ENCODE data around the gene SIM1. TPM values are rescaled to one million over a fixed set of nuclear protein-coding genes. Genes with fewer than 3 reads are reported as not detected.

Gene SIM1
- polyA plus RNA-seq, 4 donors = 0.38 TPM; not detected in 3

DNA sequence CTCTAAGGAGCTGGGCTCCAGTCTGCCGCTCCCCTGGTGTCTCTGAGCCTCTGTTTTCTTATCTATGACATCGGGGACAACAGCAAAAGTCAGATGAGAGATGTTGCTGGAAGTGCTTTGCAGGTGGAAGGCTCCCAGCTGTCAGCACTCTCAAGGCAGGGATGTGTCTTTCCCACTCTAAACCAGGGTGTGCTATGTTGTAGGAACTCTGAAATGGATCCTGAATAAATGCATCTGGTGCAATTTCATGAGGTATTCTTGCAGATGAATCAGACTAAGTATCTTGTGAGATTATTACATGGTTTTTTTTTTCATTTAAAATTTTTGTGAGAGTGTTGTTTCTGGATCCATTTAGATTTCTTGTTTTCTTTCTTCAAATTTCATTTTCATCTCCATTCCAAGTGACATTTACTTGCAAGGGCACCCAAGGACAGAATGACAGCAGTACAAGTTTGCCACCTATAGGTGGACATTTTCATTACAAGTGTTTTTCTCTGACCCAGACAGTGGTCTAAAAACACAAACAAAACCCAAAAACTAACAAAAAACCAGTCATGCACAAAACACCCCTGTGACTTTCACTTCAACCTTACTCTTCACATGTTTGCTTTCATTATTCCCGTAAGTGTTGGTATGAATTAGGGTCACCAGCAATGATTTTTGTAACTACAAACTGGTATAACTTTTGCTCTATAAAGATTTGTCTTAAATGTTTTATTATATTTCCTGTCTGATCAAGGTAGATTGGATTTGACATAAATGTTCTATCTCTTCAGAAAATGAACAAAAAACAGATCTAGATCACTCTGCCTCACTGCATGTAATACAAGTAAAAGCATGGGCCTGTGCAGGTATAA is 14.7 kb upstream of the SIM1 start:
- no peak overlapping the region for H3K27ac ChIP-seq (ENCODE audit: low read depth in 1 of 3, low read length in 2 of 3)
- peak; percentile 26 to 43 for DNase-seq
- no peak for FAIRE-seq
- peaks cover 0 to 8% (median 5%) of the 10 kb centered on the region in 3 donors for H3K27me3 ChIP-seq (ENCODE audit: control insufficient read depth in 3 of 3, insufficient read depth in 3 of 3, low read length in 3 of 3)
- H3K4me1 ChIP-seq (ENCODE audit: control insufficient read depth in 3 of 3, insufficient read depth in 2 of 3, low read depth in 1 of 3, low read length in 2 of 3) = no peaks in the 10 kb centered on the region
- no peak overlapping the region for H3K4me3 ChIP-seq (ENCODE audit: low read depth in 1 of 3, low read length in 3 of 3)
- H3K36me3 ChIP-seq (ENCODE audit: control insufficient read depth in 3 of 3, insufficient read depth in 2 of 3, low read depth in 1 of 3, low read length in 3 of 3) = no peaks in the 10 kb centered on the region
- WGBS, 3 donors = 52 to 73% (median 55%) methylated on average over 3 of the region's 3 CpGs
- H3K9me3 ChIP-seq (ENCODE audit: control insufficient read depth in 2 of 2, insufficient read depth in 1 of 2, low read depth in 1 of 2, low read length in 1 of 2) = no peaks in the 10 kb centered on the region

DNA sequence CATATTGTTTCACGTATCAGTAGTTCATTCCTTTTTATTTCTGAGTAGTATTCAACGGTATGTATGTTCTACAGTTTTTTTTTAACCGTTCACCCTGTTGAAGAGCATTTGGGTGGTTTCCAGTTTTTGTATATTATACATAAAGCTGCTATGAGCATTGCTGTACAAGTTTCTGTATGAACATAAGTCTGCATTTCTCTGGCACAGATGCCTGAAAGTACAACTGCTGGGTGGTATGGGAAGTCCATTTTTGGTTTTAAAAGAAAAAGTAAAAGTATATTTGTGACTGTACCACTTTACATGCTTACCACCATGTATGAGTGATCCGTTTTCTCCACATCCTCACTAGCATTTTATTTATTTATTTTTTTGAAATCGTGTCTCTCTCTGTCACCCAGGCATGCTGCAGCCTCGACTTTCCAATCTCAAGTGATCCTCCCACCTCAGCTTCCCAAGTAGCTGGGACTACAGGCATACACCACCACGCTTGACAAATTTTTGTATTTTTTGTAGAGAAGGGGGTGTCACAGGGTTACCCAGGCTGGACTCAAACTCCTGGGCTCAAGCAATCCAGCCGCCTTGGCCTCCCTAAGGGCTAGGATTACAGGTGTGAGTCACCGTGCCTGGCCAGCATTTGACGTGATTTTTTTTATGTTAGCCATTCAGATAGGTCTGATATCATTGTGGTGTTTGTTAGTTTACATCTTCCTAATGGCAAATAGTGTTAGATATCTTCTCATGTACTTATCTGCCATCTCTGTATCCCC is 11.0 kb upstream of the SIM1 start:
- WGBS, 3 donors = 49 to 71% (median 58%) methylated on average over 10 of the region's 10 CpGs
- FAIRE-seq (no peak), DNase-seq (no peak)
- Histone ChIP-seq H3K4me3 (ENCODE audit: low read depth in 1 of 3, low read length in 3 of 3) (no peak overlapping the region), H3K27me3 (ENCODE audit: control insufficient read depth in 3 of 3, insufficient read depth in 3 of 3, low read length in 3 of 3) (peaks cover 0 to 32% (median 8%) of the 10 kb centered on the region in 3 donors), H3K9me3 (ENCODE audit: control insufficient read depth in 2 of 2, insufficient read depth in 1 of 2, low read depth in 1 of 2, low read length in 1 of 2) (no peaks in the 10 kb centered on the region), H3K27ac (ENCODE audit: low read depth in 1 of 3, low read length in 2 of 3) (no peak overlapping the region), H3K4me1 (ENCODE audit: control insufficient read depth in 3 of 3, insufficient read depth in 2 of 3, low read depth in 1 of 3, low read length in 2 of 3) (no peaks in the 10 kb centered on the region), H3K36me3 (ENCODE audit: control insufficient read depth in 3 of 3, insufficient read depth in 2 of 3, low read depth in 1 of 3, low read length in 3 of 3) (no peaks in the 10 kb centered on the region)

DNA sequence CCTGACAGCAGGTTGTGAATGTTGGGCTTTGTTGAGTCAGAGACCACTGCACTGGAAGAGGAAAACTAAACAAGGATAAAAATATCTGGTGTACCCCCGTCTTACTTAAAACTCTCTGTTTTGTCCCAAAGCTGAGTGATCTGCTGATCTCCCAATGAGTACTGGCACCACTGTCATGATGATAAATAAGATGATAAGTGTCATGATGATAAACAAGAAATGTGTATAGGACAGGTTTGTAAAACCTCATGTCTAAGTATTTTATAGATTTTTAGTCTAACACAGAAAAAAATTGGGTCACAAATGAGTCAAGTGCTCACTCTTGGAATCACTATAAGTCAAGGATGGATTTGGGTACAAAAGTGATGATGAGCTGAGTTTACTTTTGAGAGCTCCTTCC is 8.5 kb upstream of the SIM1 start:
- Histone ChIP-seq H3K4me3 (ENCODE audit: low read depth in 1 of 3, low read length in 3 of 3) (no peak overlapping the region), H3K4me1 (ENCODE audit: control insufficient read depth in 3 of 3, insufficient read depth in 2 of 3, low read depth in 1 of 3, low read length in 2 of 3) (no peaks in the 10 kb centered on the region), H3K9me3 (ENCODE audit: control insufficient read depth in 2 of 2, insufficient read depth in 1 of 2, low read depth in 1 of 2, low read length in 1 of 2) (no peaks in the 10 kb centered on the region), H3K27ac (ENCODE audit: low read depth in 1 of 3, low read length in 2 of 3) (no peak overlapping the region), H3K36me3 (ENCODE audit: control insufficient read depth in 3 of 3, insufficient read depth in 2 of 3, low read depth in 1 of 3, low read length in 3 of 3) (no peaks in the 10 kb centered on the region), H3K27me3 (ENCODE audit: control insufficient read depth in 3 of 3, insufficient read depth in 3 of 3, low read length in 3 of 3) (peaks cover 5 to 57% (median 26%) of the 10 kb centered on the region in 3 donors)
- FAIRE-seq = no peak
- 50 to 57% (median 56%) methylated on average over 1 of the region's 1 CpG for WGBS, 3 donors
- DNase-seq = no peak

DNA sequence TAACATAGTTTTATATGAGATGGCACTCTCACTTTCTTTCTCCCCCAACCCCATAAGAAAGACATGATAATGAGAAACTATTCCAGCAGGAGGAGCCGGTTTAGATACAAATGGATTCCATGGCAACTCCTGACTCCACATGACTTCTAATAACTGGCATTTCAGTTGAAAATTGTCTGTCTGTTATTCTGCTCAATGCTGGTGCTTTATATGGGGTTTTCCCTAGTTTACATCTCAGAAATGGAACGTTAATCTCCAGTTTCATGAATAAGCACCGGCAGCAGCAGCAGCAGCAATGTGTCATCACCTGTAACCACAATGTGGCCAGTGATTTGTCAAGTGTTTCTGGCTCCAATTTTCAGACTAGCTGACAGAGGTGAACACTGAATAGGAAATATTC is 8.0 kb upstream of the SIM1 start:
- DNase-seq (no peak), FAIRE-seq (no peak)
- no peak overlapping the region for H3K4me3 ChIP-seq (ENCODE audit: low read depth in 1 of 3, low read length in 3 of 3)
- H3K27me3 ChIP-seq (ENCODE audit: control insufficient read depth in 3 of 3, insufficient read depth in 3 of 3, low read length in 3 of 3) = peaks cover 5 to 62% (median 31%) of the 10 kb centered on the region in 3 donors
- WGBS, 3 donors = 13 to 21% (median 16%) methylated on average over 3 of the region's 3 CpGs
- H3K4me1 ChIP-seq (ENCODE audit: control insufficient read depth in 3 of 3, insufficient read depth in 2 of 3, low read depth in 1 of 3, low read length in 2 of 3) = no peaks in the 10 kb centered on the region
- H3K9me3 ChIP-seq (ENCODE audit: control insufficient read depth in 2 of 2, insufficient read depth in 1 of 2, low read depth in 1 of 2, low read length in 1 of 2) = peaks cover 0 to 2% of the 10 kb centered on the region in 2 donors
- H3K27ac ChIP-seq (ENCODE audit: low read depth in 1 of 3, low read length in 2 of 3) = no peak overlapping the region
- H3K36me3 ChIP-seq (ENCODE audit: control insufficient read depth in 3 of 3, insufficient read depth in 2 of 3, low read depth in 1 of 3, low read length in 3 of 3) = no peaks in the 10 kb centered on the region

DNA sequence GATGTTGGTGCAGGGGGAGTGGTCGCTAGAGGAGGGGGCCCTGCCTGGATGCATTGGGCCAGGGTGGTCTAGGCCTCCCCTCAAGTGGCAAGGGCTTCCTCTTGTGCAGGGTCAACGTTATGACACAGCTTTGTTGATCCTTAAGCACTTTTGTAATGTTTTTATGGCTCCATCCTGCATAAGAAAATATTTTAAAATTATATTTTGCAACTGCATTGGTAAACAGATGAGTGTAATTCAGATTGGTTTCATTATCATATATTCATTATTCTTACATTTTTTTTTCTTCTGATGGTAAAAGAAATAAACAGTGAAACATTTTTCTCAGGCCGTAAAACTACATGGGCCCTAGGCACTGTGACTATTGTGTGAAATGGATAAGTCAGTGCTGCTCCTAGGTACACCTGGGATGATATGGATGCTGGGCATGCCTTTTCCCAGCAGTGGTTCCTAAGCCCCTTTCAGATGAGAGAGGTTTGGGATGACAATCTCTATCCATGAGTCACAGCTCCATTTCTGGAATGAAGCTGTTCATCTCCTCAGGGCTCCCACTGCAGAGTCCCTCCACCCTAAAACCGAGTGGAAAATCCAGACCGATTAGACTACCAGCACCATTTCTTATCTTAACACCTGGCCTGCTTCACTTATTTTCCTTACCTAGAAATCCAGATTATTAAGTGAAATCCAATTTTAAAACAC is 5.8 kb upstream of the SIM1 start:
- FAIRE-seq (no peak), DNase-seq (no peak)
- WGBS, 3 donors = 54 to 69% (median 63%) methylated on average over 5 of the region's 5 CpGs
- peaks cover 0 to 8% of the 10 kb centered on the region in 2 donors for H3K9me3 ChIP-seq (ENCODE audit: control insufficient read depth in 2 of 2, insufficient read depth in 1 of 2, low read depth in 1 of 2, low read length in 1 of 2)
- H3K36me3 ChIP-seq (ENCODE audit: control insufficient read depth in 3 of 3, insufficient read depth in 2 of 3, low read depth in 1 of 3, low read length in 3 of 3) = no peaks in the 10 kb centered on the region
- no peaks in the 10 kb centered on the region for H3K4me1 ChIP-seq (ENCODE audit: control insufficient read depth in 3 of 3, insufficient read depth in 2 of 3, low read depth in 1 of 3, low read length in 2 of 3)
- H3K27me3 ChIP-seq (ENCODE audit: control insufficient read depth in 3 of 3, insufficient read depth in 3 of 3, low read length in 3 of 3) = peaks cover 5 to 75% (median 45%) of the 10 kb centered on the region in 3 donors
- H3K27ac ChIP-seq (ENCODE audit: low read depth in 1 of 3, low read length in 2 of 3) = no peak overlapping the region
- no peak overlapping the region for H3K4me3 ChIP-seq (ENCODE audit: low read depth in 1 of 3, low read length in 3 of 3)

- 10 to 29% (median 24%) methylated on average over 40 to 44 of the region's 44 CpGs for WGBS, 3 donors
- Histone ChIP-seq H3K9me3 (ENCODE audit: control insufficient read depth in 2 of 2, insufficient read depth in 1 of 2, low read depth in 1 of 2, low read length in 1 of 2) (peaks cover 0 to 8% of the 10 kb centered on the region in 2 donors), H3K4me3 (ENCODE audit: low read depth in 1 of 3, low read length in 3 of 3) (no peak overlapping the region), H3K27me3 (ENCODE audit: control insufficient read depth in 3 of 3, insufficient read depth in 3 of 3, low read length in 3 of 3) (peaks cover 10 to 88% (median 56%) of the 10 kb centered on the region in 3 donors), H3K27ac (ENCODE audit: low read depth in 1 of 3, low read length in 2 of 3) (no peak overlapping the region), H3K36me3 (ENCODE audit: control insufficient read depth in 3 of 3, insufficient read depth in 2 of 3, low read depth in 1 of 3, low read length in 3 of 3) (no peaks in the 10 kb centered on the region), H3K4me1 (ENCODE audit: control insufficient read depth in 3 of 3, insufficient read depth in 2 of 3, low read depth in 1 of 3, low read length in 2 of 3) (peaks cover 0 to 8% (median 3%) of the 10 kb centered on the region in 3 donors)
- DNase-seq (no peak), FAIRE-seq (no peak)
Measured at GRCh38 chr6:100469101-100469859, 4.6 kb upstream of the SIM1 start.

DNA sequence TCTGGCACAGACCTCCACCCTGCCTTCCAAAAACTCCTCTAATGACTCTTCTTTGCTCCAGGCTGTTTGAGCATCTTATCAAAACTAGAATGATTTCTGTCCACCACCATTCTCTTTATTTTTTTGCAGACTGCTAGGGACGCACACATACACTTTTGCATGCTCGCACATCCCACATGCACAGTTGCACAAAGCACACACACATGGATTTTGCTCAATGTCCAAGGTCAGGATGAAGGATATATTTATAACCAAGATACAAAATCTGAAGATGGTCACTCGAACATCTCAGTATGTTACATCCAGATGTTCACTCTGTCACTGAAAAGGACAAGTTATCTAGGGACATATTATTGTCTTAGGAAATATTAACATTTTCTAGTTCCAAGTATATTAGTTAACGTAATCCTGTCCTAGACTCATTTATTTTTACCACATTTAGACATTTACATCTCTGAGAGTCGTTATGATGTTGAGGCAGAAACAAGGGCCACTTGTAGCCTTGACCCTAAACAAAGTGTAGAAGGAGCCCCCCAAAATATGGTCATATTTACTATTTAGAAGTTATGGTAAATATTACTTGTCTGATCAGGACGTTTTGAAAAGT is 3.4 kb upstream of the SIM1 start:
- Histone ChIP-seq H3K27ac (ENCODE audit: low read depth in 1 of 3, low read length in 2 of 3) (no peak overlapping the region), H3K27me3 (ENCODE audit: control insufficient read depth in 3 of 3, insufficient read depth in 3 of 3, low read length in 3 of 3) (peaks cover 10 to 94% (median 67%) of the 10 kb centered on the region in 3 donors), H3K36me3 (ENCODE audit: control insufficient read depth in 3 of 3, insufficient read depth in 2 of 3, low read depth in 1 of 3, low read length in 3 of 3) (no peaks in the 10 kb centered on the region), H3K4me3 (ENCODE audit: low read depth in 1 of 3, low read length in 3 of 3) (no peak overlapping the region), H3K9me3 (ENCODE audit: control insufficient read depth in 2 of 2, insufficient read depth in 1 of 2, low read depth in 1 of 2, low read length in 1 of 2) (peaks cover 0 to 8% of the 10 kb centered on the region in 2 donors), H3K4me1 (ENCODE audit: control insufficient read depth in 3 of 3, insufficient read depth in 2 of 3, low read depth in 1 of 3, low read length in 2 of 3) (peaks cover 0 to 8% (median 4%) of the 10 kb centered on the region in 3 donors)
- FAIRE-seq = no peak
- 19 to 31% (median 25%) methylated on average over 6 of the region's 6 CpGs for WGBS, 3 donors
- DNase-seq = peak in 1 of 2 donors; percentile 5
